GM19372 (cell line): ENCODE data around the gene DOCK3.
"Not testable (repeated sequence)": the region's sequence is repeated elsewhere in the genome, so short reads cannot be mapped to it uniquely, and the experiment has no call there.

ENCODE experiments used
- ATAC-seq: cut with Tn5 transposase; IDR thresholded peaks from one replicate; pipeline ENCODE4 v1.9.1; 2021; ENCODE audit warnings: mild to moderate bottlenecking, low read depth, moderate library complexity; ENCODE audit not compliant: unreplicated experiment

Gene DOCK3

DNA sequence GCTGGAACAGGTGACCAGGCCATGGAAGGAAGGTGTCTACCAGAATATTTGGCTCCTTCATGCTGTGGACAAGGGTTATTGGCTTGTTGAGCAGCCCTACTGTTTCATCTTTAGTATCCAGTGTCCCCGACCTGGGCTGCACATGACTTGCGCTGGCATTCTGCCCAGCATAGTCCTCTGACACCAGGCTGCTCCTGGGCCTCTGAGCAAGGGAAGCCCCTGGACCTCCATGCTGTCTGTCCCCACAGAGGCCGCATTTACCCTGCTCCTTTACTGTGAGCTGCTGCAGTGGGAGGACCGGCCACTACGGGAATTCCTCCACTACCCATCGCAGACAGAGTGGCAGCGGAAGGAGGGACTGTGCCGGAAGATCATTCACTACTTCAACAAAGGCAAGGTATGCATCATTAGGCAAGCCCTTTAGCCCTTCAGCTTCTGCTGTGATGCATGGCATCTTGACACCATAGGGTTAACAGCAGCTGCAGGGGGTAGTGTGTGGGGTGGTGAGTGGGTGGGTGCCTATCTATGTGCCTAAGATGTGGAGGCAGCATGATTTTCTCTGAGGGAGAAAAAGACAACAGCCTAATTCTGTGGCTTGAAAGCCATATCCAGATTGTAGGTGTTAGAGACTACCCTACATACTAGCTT, 666.4 kb downstream of the DOCK3 start:
- ATAC-seq, result no peak

DNA sequence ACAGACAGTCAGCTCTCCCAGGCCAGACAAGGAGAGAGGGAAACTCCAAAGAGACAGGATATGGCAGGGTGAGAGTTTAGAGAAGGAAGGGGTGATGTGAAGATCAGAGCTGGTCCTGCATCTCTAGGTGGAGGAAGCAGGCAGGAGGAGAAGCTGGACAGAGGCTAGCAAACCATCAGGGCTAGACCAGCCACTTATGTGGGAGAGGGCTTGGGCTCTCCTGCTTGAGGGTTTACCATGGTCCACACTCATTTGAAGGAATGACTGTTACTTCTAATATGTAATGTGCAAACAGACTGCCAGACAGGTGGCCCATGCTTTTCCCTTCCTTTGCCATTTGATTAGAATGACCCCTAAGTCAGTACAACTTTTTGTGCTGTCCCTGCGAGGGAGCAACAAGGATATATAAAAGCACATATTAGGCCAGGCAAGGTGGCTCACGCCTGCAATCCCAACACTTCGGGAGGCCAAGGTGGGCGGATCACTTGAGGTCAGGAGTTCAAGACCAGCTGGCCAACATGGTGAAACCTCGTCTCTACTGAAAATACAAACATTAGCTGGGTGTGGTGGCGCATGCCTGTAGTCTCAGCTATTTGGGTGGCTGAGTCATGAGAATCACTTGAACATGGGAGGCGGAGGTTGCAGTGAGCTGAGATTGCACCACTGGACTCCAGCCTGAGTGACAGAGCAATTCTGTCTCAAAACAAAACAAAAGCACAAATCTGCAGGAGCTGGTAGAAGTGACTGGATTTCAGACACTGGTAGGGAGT, 669.4 kb downstream of the DOCK3 start:
- no peak for ATAC-seq

DNA sequence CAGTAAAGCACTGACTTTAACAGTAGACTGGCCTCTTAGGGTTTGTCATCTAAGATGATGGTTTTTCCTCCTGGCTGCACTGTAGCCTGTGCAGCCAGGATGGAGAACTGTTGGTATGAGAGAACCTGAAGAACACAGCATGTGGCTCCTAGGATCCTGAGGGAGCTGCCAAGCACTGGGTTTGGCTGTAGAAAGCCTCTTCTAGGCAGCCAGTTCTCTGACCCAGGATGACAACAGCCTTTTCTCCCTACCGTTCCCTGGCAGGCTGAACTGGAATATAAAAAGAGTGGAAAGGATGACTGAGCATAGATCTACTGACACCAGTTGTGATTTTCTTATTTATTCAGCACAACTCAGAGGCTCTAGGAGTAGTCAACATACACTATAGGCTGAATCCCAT, 676.0 kb downstream of the DOCK3 start:
- ATAC-seq, result no peak

DNA sequence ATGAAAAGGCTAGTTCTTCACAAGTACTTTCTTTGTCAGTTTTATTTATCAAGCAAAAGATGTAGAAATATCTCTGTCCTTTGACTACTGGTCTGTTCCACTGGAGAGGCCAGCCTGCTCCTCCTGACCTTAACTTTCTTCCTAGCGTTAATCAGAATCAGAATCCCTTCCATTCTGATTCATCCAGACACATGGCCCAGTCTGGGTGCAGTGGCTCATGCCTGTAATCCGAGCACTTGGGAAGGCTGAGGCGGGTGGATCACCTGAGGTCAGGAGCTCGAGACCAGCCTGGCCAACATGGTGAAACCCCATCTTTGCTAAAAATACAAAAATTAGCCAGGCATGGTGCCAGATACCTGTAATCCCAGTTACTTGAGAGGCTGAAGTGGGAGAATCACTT, 678.4 kb downstream of the DOCK3 start:
- no peak for ATAC-seq

DNA sequence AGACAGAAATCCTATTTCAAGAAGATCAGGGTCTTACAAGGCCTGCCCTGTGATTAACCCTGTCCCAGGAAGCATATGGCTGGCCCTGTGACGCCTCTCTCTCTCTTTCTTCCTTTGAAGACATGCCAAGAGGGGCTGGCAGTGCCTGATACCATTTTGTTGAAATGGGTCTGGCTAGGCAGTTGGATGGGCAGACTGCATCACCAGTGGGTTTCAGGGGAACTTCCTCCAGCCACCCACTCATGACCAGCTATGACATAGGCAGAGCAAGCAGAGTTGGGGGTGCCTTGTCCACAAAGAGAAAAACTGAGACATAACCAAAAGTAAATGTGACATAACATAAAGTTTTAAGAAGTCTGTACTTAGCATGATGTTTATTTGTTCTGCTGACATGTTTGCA, 679.0 kb downstream of the DOCK3 start:
- no peak for ATAC-seq

DNA sequence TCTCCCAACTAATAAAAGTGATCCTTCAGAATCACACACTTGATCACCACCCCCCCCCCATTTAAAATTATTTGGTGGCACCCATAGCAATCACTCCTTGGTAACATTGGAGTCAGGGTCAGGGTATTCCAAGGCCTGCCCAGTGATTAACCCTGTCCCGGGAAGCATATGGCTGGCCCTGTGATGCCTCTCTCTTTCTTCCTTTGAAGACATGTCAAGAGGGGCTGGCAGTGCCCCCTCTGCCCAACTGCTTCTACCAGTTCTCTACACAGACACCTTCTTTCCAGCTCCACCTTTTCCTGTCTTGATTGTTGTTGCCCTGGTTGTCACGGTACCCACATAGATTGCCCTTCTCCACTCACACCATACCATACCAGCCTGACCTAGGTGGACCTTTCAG, 679.4 kb downstream of the DOCK3 start:
- ATAC-seq, result no peak

DNA sequence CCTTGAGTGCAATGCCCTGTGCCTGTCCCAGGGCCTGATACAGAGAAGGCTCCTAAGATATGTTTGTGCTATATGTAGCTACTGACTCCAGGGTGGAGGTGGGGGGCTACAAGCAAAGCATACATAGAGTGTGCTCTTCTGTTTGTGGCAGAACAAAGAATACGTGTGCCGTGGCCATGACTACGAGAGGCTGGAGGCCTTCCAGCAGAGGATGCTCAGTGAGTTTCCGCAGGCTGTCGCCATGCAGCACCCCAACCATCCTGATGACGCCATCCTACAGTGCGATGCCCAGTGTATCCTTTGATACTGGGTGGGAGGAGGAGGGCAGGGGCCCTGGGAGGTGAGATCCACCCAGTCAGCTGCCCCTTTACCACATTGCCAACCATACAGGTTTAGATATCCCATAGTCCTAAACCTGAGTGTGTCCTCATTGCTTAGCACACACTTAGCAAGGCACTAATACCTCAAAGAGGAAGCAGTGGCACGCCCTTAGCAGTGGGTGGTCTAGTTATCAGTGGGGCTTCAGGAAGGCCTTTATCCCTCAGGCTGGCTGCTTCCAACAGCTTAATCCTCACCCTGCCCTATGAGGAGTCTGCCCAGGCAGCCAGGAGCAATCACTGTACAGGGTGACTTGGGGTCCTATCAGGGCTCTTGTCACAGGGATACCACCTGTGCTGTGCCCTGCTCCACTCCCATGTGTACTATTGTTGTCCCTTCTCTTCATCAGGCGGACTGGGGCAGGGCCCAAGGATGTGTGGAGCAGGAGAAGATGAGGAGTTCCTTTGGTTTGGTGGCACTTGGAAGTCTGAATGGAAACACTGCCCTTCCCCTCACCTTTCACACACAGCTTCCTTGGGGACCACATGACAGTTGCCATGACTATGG, 680.2 kb downstream of the DOCK3 start:
- ATAC-seq, result no peak

DNA sequence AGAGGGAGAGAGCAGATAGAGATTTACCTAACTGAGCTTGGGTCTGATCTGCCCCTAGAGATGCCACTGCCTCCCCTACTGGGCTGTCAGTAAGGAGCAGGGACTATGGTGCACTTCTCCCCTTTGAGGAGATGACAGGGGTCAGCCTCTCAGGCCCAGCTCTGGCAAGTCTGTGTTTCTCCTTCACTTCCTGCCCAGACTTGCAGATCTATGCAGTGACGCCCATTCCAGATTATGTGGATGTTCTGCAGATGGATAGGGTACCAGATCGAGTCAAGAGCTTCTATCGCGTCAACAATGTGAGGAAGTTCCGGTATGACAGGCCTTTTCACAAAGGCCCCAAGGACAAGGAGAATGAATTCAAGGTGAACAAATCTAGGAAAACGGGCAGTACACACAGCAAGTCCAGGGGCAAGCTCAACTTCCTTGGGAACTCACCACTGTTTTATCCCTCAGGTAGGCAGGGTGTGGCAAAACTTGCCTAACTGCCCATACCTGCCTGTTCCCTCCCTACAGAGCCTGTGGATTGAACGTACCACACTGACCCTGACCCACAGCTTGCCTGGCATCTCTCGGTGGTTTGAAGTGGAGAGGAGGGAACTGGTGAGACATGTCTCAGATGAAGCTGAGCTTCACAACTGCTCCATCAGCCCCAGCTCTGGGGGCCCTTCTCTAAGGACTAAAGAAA, 681.3 kb downstream of the DOCK3 start:
- ATAC-seq, result no peak

DNA sequence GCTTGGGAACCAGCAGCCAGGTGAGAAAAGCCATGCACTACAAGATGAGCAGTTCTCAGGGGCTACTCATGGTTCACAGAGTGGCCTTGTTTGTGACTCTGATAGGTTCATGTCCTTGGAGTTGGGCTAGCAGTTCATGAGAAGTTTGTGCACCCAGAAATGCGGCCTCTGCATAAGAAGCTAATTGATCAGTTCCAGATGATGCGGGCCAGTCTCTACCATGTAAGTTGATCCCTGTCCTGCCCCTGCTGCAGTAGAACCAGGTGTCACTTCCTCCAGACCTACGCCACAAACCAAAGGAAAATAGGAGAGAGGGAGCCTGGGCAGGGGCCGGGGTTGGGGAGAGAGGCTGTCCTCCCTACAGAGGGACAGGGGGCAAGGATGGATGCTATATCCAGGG, 683.1 kb downstream of the DOCK3 start:
- ATAC-seq, result no peak

DNA sequence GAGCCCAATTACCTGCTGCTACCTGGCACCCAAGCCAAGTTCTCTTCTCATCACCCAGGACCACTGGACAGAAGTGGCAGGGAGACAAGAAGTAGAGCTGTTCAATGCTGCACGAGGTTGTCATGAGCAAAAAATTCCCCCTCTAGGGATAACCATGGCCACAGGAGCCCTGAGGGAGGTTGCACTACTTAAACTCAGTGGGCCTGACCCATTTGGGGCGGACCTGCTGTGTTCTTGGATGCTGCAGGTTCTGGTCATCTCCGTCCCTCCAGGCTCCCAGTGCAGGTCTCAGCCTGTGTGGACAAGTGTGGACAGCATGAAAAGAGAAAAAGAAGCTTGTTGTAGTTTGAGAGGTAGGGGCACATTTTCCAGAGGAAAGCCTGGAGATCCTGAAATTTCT, 684.3 kb downstream of the DOCK3 start:
- ATAC-seq, result no peak

DNA sequence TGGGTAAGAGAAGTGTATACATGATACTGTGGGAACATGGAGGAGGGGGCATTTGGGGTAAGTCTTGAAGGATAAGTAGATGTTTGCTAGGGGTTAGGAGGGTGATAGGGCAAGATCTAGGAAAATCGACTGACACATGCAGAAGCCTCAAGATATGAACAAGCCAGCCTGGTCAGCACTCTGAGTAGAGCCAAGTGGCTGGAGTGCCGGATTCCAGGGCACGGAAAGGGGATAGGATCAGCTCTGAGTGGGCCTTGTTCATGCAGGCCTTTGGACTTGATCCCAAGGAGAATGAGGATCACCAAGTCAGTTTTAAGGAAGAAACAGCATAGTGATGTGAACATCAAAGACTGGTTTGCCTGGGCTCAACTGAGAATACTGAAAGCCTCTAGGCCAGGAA, 686.1 kb downstream of the DOCK3 start:
- no peak for ATAC-seq

DNA sequence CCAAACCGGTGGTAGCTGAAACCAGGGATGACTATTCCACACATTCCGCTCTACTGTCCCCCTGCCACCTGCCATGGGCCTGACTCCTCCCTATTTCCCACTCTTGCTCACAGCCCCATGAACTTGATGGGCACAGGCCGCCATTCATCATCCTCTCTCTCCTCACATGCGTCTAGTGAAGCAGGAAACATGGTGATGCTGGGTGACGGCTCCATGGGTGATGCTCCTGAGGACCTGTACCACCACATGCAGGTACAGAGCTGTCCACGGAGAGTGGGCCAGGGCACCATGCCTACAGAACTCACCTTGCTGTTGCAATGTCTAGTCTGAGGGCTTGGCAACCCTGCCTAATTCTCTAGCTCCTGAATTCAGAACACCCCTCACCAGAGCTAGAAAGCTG, 687.0 kb downstream of the DOCK3 start:
- no peak for ATAC-seq

DNA sequence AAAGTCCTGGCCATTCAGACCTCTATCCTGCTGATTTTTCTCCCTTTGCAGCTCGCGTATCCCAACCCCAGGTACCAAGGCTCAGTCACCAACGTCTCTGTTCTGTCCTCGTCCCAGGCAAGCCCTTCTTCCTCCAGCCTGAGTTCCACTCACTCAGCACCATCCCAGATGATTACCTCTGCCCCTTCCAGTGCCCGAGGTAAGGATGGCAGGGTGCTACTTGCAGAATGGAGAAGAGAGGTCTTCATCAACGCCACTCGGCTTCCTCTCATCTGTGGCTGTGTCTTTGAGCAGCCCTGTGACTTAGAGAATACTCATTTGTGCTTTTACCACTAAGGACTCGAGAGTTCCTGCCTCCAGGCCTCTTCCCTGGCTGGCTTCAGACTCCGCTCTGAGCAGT, 687.7 kb downstream of the DOCK3 start:
- no peak for ATAC-seq

DNA sequence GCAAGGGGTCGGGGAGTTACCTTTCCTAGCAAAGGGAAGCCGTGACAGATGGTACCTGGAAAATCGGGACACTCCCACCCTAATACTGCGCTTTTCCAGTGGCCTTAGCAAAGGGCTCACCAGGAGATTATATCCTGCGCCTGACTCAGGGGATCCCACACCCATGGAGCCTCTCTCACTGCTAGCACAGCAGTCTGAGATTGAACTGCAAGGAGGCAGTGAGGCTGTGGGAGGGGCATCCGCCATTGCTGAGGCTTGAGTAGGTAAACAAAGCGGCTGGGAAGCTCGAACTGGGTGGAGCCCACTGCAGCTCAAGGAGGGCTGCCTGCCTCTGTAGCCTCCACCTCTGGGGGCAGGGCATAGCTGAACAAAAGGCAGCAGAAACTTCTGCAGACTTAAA, 693.5 kb downstream of the DOCK3 start:
- ATAC-seq, result not testable (repeated sequence)

DNA sequence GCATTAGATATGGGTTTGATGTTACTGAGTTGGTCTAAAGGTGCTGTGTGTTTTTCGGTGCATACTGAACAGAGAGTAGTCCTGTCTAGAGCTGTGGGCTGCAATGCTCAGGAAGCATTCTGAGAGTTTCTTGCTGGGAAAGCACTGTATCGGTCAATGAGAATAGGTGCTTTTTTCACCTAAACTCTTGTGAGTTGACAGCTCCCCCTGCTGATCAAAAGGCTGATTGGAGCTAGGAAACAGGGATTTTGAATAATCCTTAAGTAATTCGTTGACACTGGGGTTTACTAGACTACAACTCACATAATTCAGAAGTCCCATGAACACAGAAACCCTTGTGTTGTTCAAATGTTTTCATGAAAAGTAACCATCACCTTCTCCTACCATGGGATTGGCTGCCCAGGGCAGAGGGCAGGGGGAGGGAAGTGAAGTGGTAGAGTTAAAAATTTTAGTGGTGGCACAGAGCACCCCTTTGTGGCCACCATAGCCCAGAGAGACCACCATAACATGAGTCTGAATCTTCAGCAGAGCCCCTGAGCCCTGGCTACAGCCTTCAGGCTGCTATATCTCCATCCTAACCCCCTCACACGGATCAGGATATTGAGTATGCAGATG, 697.3 kb downstream of the DOCK3 start:
- no peak for ATAC-seq

DNA sequence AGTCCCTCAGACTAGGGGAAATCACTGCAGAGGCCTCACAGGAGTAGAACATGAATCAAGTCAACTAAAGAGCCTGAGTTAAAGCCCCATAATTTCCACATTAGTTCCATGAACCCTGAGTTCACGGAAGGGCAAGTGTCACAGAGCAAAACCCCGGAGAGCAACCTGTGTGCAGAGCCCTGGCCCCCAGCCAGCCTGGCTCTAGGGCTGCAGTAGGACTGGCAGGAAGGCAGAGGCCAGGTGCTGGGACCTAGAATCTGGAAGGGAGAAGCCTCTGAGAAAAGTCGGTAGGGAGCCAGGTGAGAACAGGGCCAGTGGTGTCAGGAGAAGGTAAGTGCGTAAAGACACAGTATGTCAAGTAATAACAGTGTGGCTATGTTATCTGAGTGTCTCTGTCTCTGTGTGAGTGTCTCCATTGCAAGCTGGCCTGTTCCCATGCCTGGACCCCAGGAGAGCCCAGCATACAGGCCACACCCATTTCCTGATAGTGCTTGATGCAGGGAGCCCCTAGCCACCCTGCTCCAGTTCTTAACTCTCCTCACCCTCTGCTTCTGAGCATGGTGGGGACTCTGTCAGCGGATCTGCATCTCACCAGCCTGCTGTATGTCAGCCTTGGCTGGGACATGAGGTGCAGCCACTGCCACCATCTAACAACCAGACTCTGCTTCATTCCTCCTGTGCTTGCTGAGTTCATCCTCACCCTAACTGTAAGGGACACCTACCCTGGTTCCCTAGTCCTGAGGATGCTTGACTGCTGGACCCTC, 699.1 kb downstream of the DOCK3 start:
- no peak for ATAC-seq

DNA sequence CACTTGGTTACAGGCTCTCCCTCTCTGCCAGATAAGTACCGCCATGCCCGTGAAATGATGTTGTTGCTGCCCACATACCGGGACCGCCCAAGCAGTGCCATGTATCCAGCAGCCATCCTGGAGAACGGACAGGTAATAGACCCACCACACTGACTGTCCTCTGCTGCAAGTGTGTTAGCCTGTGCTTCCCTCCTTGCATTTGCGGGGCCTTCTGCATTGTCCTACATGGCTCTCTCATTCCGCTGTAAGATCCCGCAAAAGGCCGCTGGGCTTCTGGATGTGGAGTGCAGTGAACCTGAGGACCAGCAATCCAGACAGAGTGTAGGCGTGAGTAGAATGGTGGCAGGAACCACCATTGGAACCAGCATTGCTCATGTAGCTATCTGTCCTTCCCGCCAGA, 699.7 kb downstream of the DOCK3 start:
- no peak for ATAC-seq

DNA sequence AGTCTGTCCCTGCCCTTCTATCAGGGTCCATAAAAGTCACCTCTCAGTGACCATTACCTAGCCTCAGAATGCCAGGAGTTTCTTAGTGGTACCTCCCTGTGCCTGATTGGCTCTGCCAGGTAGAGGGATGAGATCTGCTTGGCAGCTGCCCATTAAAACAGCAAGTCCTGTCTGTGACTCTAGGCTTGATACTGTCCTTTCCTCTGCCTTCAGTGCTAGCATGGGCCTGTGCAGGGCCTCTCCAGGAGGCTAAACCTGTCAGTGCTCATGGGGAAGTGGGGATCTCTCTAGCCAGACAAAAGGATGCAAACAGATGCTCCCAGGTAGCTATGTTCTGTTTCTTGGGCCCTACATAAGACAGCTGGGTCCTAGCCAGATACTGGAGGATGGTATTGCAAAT, 700.4 kb downstream of the DOCK3 start:
- no peak for ATAC-seq

DNA sequence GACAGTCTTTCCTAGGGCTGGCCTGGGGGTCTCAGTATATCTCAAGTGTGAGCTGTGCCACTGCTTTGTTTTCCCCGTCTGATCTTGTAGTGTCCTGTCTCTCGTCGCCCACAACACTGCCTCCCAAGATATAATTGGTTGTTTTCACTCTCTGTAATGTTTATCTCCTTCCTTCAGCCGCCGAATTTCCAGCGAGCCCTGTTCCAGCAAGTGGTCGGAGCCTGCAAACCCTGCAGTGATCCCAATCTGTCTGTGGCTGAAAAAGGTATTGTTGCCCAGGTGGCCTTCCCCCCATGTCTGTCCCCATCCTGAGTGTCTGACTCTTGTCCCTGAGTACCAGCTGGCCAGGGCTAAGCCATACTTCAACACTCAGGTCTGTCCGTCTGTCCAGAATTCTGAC, 700.8 kb downstream of the DOCK3 start:
- ATAC-seq, result no peak

DNA sequence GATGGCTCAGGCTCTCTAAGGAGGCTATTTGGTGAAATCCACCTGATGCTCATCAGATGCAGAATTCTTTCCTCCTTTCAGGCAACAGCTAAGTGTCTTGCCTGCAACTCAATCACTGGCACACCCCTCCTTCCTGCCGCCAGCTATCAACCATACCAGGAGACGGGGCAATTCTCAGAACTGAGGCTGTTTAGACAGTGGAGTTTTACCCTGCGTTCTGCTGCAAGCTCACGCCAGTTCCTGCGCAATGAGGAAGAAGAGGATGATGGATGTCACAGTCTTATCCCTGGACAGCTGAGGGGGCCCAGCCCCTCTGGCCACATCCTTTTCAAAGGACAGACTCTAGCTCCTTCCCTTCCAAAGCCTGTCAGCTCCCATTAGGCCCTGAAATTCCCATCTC, 703.3 kb downstream of the DOCK3 start:
- no peak for ATAC-seq
